HG02798 (cell line): ENCODE data around the gene TRIO.

Source experiments
- ATAC-seq: cut with Tn5 transposase; IDR thresholded peaks from one replicate; pipeline ENCODE4 v1.9.1; 2021; ENCODE audit warnings: mild to moderate bottlenecking; ENCODE audit not compliant: unreplicated experiment, poor library complexity

TRIO gene

DNA sequence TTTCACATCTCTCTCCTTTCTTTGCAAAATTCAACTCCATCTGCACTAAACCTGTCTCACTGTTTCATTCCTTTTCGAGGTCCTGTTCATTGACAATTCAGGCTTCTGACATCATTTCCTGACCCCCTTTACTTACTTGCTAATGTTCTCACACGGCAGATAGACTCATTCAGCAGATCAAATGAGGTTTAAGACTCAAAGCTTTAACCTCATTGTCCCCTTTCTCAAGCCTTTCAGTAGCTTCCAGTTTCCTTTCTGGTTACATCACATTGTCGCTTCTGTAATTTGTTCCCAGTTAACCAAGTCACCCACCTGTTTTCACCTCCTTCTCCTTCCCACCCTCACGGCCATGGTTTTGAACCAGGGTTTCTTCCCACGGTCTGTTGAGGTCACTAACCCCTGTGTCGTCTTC is 295.1 kb downstream of the TRIO start:
- ATAC-seq: no peak

DNA sequence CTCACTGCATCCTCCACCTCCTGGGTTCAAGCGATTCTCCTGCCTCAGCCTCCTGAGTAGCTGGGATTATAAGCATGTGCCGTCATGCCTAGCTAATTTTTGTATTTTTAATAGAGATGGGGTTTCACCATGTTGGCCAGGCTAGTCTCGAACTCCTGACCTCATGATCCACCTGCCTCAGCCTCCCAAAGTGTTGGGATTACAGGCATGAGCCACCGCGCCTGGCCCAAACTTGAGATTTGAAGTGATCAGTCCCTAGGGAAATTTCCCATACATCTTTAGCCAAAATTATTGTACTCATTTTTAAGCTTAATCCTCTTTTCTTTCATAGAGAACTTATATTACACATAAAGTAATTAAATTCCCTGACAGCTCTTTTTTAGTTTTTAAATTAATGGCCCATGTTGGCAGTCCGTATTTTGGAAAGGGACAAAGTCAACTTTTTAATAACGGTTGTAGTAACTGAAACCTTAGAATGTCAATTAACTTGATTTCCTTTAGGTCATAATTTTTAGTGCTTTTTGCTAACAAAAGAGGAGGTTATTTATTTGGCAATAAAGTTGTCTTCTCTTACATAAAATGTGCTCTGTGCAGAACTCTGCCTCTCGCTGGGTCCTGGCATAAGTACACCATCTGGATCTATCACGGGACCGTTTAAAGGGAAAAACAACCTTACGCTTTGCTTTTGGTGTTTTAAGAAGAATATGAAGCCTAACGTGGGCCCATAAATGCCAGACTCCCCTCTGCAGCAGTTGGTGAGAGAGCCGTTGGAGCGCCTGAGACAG is 296.1 kb downstream of the TRIO start:
- no peak for ATAC-seq

DNA sequence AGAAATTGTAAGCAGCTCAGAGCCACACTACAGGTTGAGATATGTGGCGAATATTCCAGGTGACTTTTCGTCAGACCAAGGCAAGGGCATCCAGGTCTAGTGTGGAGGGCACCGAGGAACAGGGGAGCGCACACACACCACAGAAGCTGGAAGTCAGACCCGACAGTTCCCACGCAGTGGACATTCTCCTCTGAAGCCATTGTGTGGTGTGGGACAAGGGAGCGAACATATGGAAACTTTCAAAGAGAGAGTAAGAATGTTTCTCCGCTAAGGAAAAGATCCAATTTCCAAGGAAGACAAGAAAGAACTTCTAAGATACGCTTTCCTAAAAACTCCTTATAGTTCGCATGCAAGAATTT is 297.1 kb downstream of the TRIO start:
- ATAC-seq: no peak

DNA sequence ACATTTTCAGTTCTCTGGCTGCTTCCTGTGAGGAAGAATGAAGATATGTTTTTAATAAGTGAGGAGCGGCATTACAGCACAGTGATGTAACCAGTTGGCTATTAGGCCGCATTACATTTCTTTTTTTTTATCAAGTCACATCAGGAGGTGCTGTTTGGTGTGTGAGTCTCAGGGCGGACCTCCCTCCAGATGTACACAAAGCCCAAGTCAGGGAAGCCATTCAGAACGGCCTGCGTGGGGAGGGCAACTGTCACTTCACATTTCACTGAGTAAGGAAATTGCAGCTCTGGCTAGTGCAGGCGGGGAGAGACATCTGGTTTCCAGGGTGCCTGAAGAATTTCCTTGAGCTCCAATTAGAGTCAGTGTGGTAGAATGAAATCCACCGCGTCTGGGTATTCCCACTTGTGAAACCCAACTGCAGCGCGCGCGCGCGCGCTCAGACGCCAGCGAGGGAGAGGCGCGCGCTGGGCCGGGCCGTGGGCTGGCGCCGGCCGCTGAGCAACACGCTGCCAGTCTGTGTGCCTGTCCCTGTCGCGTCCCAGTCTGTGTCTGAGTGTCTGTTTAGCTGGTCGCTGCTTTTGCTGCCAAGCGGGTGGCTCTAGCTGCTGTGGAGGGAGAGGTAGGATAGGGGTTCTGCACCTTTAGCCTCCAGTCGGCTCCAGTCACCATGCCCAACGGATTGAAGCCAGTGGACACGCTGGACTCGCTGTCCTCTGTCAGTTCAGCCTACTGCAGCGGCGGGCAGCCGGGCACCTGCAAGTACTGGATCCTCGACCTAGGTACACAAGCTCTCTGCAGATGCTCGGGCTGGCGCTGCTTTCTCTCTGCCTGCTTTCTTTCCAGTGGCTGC is 297.7 kb downstream of the TRIO start:
- ATAC-seq: no peak

DNA sequence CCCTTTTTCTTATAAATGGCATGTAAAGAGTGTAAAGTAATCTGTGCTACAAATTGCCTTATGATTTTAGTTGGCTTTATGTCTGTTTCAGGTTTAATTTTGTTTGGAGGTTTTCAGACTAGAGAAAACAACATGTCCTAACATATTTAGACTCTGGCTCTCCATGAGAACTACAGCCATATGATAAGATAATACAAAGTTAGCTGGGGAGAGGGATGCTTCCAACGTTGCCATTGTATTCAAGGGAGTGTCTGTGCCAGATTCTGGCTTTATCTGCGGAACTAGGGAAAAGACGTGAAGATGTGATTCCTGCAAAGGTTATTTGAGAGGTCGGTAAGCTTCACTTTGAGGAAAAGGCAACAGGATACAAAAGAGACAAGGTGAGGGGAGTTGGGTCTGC is 298.5 kb downstream of the TRIO start:
- no peak for ATAC-seq

DNA sequence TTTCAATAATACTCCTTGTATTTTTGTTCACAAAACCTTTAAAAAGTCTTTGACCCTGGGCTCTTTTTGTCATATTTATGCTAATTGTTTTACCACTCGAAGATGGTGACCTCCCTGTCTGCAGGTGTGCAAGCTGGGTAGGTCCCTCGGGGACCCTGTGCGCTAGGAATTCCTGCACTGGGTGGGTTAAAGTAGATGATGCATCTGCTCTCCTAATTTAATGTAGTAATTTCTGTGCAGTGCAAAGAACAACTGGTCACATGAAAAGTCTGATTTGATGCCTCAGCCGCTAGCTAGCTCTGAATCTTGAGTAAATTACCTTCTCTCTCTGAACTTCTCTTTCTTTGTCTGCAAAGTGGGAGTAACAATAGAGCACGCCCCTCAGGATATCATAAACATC is 299.4 kb downstream of the TRIO start:
- ATAC-seq: no peak

DNA sequence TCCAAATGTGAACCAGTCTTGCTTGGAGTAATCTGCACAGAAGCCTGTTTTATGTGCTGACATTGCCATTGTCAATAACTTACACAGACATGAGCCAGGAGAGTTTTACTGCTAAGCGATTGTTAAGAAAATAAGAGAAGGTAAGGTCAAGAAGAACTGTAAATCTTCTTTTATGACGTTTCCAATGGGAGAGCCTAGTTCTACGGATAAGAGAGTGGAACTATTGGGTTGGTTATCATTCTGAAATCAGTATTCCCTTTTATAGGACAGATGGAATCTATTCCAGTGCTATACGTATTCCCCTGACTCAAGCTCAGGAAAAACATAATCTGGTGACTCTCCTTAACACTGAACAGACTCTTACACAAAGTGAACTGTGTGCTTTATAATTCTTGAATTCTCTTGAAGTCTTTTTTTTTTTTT is 300.5 kb downstream of the TRIO start:
- ATAC-seq: no peak

DNA sequence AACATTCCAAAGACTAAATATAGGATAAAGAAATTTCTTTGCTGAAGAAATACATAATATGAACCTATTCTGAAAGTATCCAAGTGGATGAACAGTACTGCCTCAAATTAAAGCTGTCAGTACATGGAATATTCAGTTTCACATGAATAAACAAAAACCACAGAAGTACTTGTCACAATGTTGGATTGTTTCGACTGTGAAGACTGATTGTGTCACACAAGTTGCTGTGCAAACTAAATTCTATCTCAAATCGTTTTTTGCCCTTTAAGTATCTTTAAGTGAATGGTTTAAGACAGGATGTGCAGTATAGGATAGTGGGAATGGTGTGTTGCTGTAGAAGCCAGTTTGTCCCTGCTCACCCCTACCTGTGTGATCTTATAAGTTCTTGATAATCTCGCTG is 301.0 kb downstream of the TRIO start:
- ATAC-seq: no peak

DNA sequence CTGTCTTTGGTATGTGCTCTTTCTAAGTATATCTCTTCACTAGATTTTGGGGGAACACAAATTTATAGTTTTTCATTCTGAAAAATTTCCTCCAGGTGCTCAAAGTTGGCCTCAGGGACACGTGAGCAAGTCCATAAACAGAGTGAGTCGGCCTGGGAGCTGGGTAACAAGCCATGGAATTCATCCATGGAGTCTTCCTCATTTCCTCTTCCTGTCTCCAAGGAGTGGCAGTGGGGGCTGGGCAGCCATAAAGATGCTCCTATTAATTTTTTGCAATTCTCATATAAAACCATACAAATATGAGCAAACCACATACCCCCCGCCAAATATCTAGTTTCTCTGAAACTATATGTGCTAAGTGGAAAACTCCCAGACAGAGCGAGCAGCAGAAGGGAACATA is 301.9 kb downstream of the TRIO start:
- no peak for ATAC-seq

DNA sequence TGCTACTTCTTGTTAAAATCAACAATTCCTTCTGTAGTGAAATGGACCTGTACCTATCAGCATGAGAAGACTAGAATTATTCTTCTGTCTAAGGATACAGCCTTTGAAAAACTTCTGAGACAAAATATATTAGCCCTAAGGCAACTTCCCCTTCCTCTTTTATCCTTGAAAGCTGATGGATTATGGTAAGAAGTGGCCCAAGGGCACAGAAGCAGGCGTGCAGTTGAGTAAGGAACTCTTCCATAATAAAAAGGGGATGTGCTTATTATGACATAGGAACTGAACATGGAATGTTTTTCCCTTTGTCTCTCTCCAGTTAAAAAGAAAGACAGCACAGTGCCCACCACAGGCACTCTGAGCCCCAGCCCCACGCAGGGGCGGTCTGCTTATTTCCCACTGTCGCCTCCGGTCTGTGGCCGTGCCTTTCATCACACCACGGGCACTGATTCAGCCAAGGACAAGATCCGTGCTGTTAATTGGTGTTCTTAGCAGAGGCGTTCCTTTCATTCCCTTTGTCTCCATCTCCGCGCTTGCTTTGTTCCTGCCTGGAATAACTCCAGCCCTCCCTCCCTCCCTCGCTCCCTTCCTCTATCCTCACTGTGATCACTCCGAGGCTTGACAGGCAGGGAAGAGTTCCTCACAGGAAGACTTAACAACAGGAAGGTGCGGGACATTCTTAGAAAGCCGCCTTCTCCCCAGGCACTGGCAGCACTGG is 302.6 kb downstream of the TRIO start:
- no peak for ATAC-seq

DNA sequence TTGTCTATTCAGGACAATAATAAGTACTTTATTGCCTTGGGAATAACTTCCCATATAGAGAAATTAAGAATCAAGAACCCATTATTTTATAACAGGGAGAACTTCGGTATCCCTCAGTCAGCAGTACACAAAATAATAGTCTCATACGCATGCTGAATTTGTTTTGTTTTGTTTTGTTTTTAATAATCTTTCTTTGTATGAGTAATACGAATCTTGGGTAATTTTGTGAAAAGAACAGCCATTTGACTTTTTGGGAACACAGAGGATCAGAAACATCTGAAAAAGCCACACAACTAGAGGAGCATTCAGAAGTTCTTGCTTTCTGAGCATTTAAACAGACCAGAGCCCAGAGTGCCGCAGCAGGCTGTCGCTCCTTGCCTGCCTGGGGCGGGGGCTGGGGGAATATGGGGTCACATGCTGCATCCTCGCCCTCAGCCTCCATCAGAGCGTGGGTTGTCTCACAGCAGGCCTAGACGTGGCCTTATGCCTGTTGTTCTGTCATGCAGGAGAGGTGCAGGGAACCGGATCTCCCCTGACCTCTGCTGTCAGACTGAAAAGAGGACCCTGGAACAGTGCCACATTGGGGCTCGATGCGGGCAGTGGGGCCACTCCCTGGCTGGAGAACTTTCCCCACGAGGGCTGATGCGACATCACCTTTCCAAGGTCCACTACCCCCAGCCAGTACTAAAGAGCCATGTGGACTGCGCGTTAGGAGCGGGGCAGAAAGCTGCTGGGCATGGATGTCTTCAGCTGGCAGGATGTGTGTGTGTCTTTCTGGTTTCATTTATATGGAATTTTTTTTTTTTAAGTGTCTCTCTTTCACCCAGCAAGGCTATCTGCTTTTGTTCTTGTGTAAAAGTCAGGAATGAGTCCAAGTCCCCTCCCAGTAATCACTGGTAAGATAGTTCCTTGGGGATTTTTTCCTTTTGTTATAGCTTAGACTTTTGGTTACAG is 305.1 kb downstream of the TRIO start:
- peak; percentile 72 for ATAC-seq

DNA sequence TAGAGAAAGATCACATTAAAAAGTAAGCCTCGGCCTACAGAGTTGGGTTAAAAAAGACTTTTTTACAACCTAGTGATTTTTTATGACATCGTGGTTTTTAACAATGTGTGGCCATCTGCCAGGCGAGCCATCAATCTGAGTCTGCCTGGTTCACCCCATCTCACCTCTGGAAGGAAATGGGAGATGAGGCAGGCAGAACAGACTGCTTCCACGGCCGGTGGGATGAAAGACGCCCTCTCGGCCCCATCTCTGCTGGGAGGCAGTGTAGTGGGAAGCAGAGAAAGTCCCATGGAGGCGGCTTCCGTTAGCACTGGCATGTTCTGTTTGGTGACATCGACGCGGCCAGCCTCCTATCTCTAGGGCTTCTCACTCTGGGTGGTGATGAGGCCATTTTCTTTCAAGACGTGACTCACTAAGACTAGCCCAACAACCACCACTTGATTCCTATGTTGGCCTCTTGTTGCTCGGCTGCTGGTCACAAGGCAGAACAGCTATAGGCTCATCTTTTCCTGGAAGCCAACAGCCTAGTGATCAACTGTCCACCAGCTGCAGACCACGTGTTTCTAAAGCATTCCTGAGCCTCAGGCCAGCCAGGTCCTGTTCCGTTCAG is 306.0 kb downstream of the TRIO start:
- ATAC-seq: no peak

DNA sequence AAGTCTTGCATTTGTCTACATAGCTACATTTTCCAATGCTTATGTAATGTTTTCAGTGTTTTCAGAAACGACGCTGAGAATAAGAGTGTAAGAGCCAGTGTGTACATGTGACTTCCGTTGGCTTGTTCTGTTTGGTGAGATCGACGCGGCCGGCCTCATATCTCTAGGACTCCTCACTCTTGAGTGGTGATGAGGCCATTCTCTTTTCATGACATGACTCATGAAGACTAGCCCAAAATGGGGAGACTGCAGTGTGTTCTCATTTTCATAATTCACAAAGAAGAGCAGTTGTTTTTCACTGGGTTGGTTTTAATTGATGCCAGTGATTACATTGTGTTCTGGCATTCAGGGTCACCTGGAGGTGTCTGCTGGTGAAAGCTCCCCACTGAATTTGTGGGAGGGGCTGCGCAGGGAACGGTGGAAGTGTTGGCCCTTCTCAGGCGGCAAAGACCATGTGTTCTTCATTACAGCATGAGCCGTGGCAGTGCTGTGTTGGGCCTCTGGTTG is 306.9 kb downstream of the TRIO start:
- ATAC-seq: no peak

DNA sequence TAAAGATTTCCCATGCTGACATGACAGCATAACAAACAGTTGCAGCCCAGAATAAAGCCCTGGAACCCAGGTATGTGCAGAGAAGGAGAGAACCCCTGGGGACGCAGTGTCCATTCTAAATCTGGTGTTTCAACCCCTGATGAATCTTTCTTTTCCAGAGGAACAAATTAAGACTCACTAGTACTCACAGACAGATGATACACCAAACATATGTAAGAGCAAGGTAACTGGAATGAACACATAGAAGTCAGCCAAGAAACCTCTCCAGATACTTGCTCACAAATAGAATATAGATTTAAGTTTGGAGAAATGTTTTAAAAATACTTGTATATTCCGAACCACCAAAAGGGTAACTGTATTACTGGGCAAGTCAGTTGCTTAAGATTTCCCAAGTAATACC is 307.6 kb downstream of the TRIO start:
- no peak for ATAC-seq

DNA sequence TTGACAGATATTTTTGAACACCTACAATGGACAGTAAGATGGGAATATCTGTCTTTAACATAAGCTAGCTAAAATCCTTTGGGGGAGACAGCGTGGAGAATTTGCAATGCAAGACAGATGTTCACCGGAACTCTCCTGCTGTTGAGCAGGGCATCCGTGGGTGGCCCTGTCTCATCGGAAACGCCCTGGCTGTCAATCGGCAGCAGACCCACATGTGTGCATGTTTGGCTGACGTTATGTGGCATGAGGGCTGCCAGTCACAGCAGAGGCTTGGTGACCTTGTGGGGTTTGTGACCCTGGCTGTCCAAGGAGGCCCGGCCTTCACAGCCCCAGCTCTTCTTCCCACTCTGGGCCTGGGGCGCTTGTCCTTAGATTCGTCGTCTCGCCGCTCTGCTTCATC is 308.7 kb downstream of the TRIO start:
- ATAC-seq: no peak

DNA sequence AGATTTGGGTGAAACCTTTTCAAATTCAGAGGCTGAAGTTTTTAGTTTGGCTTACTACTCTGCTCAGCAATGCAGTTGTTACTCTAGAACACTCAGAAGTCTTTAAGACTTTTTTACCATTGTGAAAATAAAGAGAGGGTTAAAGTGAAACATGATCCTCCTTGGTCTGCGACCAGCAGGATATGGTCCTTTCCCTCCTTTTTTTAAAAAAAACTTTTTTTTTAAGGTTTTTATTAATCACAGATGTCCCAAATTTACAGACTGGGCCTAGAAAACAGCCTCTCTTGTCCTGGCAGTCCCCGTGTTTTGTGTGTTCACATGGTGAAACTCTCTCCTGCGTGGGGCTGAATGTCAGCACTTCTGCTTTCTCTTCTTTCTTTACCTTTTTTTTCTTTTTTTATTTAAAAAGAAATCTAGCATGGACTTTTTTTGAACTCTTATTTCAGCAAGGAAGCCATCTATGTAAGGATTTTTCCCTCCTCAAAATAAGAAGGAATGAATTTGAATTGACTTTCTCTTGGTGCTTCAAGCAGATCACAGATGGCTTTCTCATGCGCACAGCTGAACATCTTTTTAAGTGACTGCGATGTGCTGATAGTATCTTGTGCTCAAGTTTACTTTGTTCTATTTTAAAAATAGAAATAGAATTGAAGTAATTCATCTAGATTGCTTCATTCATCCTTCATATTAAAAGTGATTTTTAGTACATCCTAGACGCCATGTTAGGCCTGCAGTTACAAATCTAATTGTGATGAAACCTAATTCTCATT is 309.7 kb downstream of the TRIO start:
- no peak for ATAC-seq

DNA sequence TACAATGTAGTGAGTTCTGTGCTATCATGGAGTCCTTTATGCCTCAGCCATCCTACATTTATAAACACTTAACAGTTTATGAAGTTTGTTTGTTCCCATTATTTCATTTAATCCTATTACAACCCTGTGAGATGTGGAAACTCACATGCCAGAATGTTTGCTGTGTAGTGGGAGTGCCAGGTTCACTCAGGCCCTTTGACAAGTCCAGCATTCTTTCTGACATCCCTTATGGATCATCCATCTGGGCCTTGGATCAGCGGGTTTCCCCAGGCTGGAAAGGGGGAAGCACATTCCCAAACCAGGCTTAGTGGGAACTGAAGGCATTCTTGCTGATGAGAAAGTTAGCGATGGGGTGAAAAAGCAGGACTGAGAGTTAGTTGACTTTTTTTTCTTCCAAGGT is 310.3 kb downstream of the TRIO start:
- no peak for ATAC-seq

DNA sequence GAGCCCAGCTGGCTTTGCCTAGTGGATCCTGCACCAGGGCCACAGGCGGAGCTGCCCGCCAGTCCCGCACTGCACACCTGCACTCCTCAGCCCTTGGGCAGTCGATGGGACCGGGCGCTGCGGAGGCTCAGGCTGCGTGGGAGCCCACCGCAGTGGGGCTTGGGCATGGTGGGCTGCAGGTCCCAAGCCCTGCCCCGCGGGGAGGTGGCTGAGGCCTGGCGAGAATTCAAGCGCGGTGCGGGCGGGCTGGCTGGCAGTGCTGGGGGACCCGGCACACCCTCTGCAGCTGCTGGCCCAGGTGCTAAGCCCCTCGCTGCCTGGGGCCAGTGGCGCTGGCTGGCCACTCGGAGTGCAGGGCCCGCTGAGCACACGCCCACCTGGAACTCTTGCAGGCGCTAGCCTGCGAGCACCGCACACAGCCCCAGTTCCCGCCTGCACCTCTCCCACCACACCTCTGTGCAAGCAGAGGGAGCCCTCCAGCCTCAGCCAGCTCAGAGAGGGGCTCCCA is 312.7 kb downstream of the TRIO start:
- no peak for ATAC-seq

DNA sequence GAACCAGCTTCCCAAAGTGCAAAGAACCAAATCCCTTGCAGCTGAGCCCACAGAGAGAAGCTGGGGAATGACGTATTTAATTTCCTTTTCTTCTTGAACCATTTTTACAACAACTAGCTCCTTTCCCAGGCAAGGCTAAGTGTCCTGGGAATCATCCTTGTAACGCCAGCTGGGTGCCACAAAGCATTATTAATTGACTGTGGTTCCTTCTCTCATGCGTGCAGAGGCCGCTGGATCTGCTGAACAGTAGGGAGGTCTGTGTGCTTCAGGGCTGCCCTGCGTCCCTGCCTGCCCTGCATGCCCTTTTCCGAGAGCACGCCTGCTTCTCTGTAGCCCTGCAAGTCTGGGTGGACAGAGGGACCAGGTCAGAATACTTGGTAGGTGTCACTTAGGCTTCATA is 314.3 kb downstream of the TRIO start:
- no peak for ATAC-seq
